ENCODE results near the gene HUS1. TPM values are rescaled to one million over a fixed set of nuclear protein-coding genes. Genes with fewer than 3 reads are reported as not detected.

Gene HUS1
- total RNA-seq, 4 donors from 2014 or later = 5.1 to 64.7 (median 41.9) TPM

- no peaks in the 10 kb centered on the region for H3K9me3 ChIP-seq
- TF ChIP-seq CTCF (IDR thresholded peaks at IDR 0.05) = no peak
- no peak for TF ChIP-seq POLR2A (IDR thresholded peaks at IDR 0.05)
- H3K4me1 ChIP-seq = no peaks in the 10 kb centered on the region
- H3K27me3 ChIP-seq = no peaks in the 10 kb centered on the region
- intact Hi-C loops (cut with DNase I; ENCODE audit: low total_unique reads) = no loop called here
- H3K36me3 ChIP-seq = no peaks in the 10 kb centered on the region
- no peak overlapping the region for H3K27ac ChIP-seq
- no peak overlapping the region for H3K4me3 ChIP-seq
- DNase-seq = no peak
Measured at GRCh38 chr7:47934831-47935230, 44.6 kb downstream of the HUS1 start.

- Histone ChIP-seq H3K9me3 (no peaks in the 10 kb centered on the region), H3K27ac (no peak overlapping the region), H3K27me3 (no peaks in the 10 kb centered on the region), H3K4me1 (no peaks in the 10 kb centered on the region), H3K4me3 (no peak overlapping the region), H3K36me3 (no peaks in the 10 kb centered on the region)
- intact Hi-C loops (cut with DNase I; ENCODE audit: low total_unique reads) = no loop called here
- DNase-seq = no peak
- no peak for TF ChIP-seq CTCF (IDR thresholded peaks at IDR 0.05)
- TF ChIP-seq POLR2A (IDR thresholded peaks at IDR 0.05) = no peak
Measured at GRCh38 chr7:47933215-47933614, 46.2 kb downstream of the HUS1 start.

- Histone ChIP-seq H3K4me3 (no peak overlapping the region), H3K27me3 (no peaks in the 10 kb centered on the region), H3K9me3 (no peaks in the 10 kb centered on the region), H3K36me3 (no peaks in the 10 kb centered on the region), H3K27ac (no peak overlapping the region), H3K4me1 (no peaks in the 10 kb centered on the region)
- intact Hi-C loops (cut with DNase I; ENCODE audit: low total_unique reads) = no loop called here
- DNase-seq = no peak
- TF ChIP-seq CTCF (IDR thresholded peaks at IDR 0.05) (no peak), POLR2A (IDR thresholded peaks at IDR 0.05) (no peak)
Measured at GRCh38 chr7:47932466-47933037, 46.9 kb downstream of the HUS1 start.

GRCh38 chr7:47932016-47932415, 47.4 kb downstream of the HUS1 start:
- intact Hi-C loops (cut with DNase I; ENCODE audit: low total_unique reads) = no loop called here
- no peak overlapping the region for H3K4me3 ChIP-seq
- no peak for TF ChIP-seq POLR2A (IDR thresholded peaks at IDR 0.05)
- TF ChIP-seq CTCF (IDR thresholded peaks at IDR 0.05) = no peak
- H3K27ac ChIP-seq = no peak overlapping the region
- no peaks in the 10 kb centered on the region for H3K9me3 ChIP-seq
- H3K4me1 ChIP-seq = no peaks in the 10 kb centered on the region
- H3K36me3 ChIP-seq = no peaks in the 10 kb centered on the region
- H3K27me3 ChIP-seq = no peaks in the 10 kb centered on the region
- DNase-seq = no peak

- no peaks in the 10 kb centered on the region for H3K9me3 ChIP-seq
- TF ChIP-seq CTCF (IDR thresholded peaks at IDR 0.05) (no peak), POLR2A (IDR thresholded peaks at IDR 0.05) (no peak)
Measured at GRCh38 chr7:47931005-47932004, 48.1 kb downstream of the HUS1 start.

More at GRCh38 chr7:47931005-47932004, 48.1 kb downstream of the HUS1 start:
- Histone ChIP-seq H3K27ac (no peak overlapping the region), H3K36me3 (no peaks in the 10 kb centered on the region), H3K27me3 (no peaks in the 10 kb centered on the region), H3K4me3 (no peak overlapping the region), H3K4me1 (no peaks in the 10 kb centered on the region)
- intact Hi-C loops (cut with DNase I; ENCODE audit: low total_unique reads) = no loop called here
- no peak for DNase-seq
